Measurements from ENCODE around the gene HTR4.

The HTR4 gene

GRCh38 chr5:148524721-148525120, 129.6 kb downstream of the HTR4 start:
- DNase-seq: no peak

- no peak for DNase-seq
Observed at GRCh38 chr5:148523139-148523538, 131.2 kb downstream of the HTR4 start.

GRCh38 chr5:148515460-148515859, 138.9 kb downstream of the HTR4 start:
- no peak for DNase-seq

GRCh38 chr5:148514344-148514743, 140.0 kb downstream of the HTR4 start:
- DNase-seq: no peak

GRCh38 chr5:148512498-148512897, 141.8 kb downstream of the HTR4 start:
- no peak for DNase-seq

- no peak for DNase-seq
Observed at GRCh38 chr5:148511810-148512347, 142.4 kb downstream of the HTR4 start.

GRCh38 chr5:148509893-148510292, 144.4 kb downstream of the HTR4 start:
- no peak for DNase-seq

GRCh38 chr5:148507648-148508047, 146.7 kb downstream of the HTR4 start:
- DNase-seq: no peak

GRCh38 chr5:148499452-148499851, 154.9 kb downstream of the HTR4 start:
- DNase-seq: no peak

GRCh38 chr5:148497757-148498156, 156.6 kb downstream of the HTR4 start:
- DNase-seq: no peak

GRCh38 chr5:148492351-148492750, 162.0 kb downstream of the HTR4 start:
- no peak for DNase-seq

GRCh38 chr5:148491793-148492184, 162.5 kb downstream of the HTR4 start:
- no peak for DNase-seq

- no peak for DNase-seq
Observed at GRCh38 chr5:148491015-148491792, 163.1 kb downstream of the HTR4 start.

GRCh38 chr5:148488757-148489156, 165.6 kb downstream of the HTR4 start:
- no peak for DNase-seq

- DNase-seq: no peak
Observed at GRCh38 chr5:148486456-148486855, 167.9 kb downstream of the HTR4 start.

- no peak for DNase-seq
Observed at GRCh38 chr5:148484651-148485050, 169.7 kb downstream of the HTR4 start.

GRCh38 chr5:148483750-148484149, 170.6 kb downstream of the HTR4 start:
- no peak for DNase-seq

GRCh38 chr5:148482697-148483462, 171.4 kb downstream of the HTR4 start:
- peak; percentile 57 for DNase-seq

GRCh38 chr5:148482196-148482595, 172.1 kb downstream of the HTR4 start:
- no peak for DNase-seq

- no peak for DNase-seq
Observed at GRCh38 chr5:148477429-148477828, 176.9 kb downstream of the HTR4 start.

GRCh38 chr5:148476302-148476701, 178.0 kb downstream of the HTR4 start:
- no peak for DNase-seq

GRCh38 chr5:148474025-148474511, 180.3 kb downstream of the HTR4 start:
- no peak for DNase-seq

- no peak for DNase-seq
Observed at GRCh38 chr5:148471379-148471778, 182.9 kb downstream of the HTR4 start.

- DNase-seq: no peak
Observed at GRCh38 chr5:148469501-148469935, 184.8 kb downstream of the HTR4 start.
